PFSK-1 (cell line): Measurements from ENCODE around the gene TCEAL1.

Experiments
- FOXP2 ChIP-seq: optimal IDR thresholded peaks from 2 replicates; pipeline ENCODE3; 2011; ENCODE audit warnings: borderline replicate concordance, control low read depth, inconsistent platforms; ENCODE audit not compliant: insufficient read depth; ENCODE audit errors: extremely low read length, extremely low read depth
- POLR2AphosphoS5 ChIP-seq: IDR thresholded peaks from 2 replicates; pipeline ENCODE4 v1.6.1; 2012; ENCODE audit warnings: low read depth, mild to moderate bottlenecking, control low read depth, low read length, moderate library complexity
- REST ChIP-seq, 2 experiments: IDR thresholded peaks; 2 replicates each; pipeline versions ENCODE4 v1.6.1 to v1.8.0; 2011 to 2012; ENCODE audit warnings: low read depth in 2 of 2, low read length in 2 of 2, control low read depth in 1 of 2, inconsistent platforms in 1 of 2, mild to moderate bottlenecking in 1 of 2, moderate library complexity in 1 of 2; ENCODE audit not compliant: insufficient read depth in 1 of 2
- SIN3A ChIP-seq: IDR thresholded peaks from 2 replicates; pipeline ENCODE4 v1.6.1; 2012; ENCODE audit warnings: mild to moderate bottlenecking, low read length, moderate library complexity, borderline replicate concordance; ENCODE audit not compliant: insufficient read depth
- TAF1 ChIP-seq: IDR thresholded peaks from 2 replicates; pipeline ENCODE4 v1.6.1; 2012; ENCODE audit warnings: low read length, control low read depth, borderline replicate concordance; ENCODE audit not compliant: insufficient read depth

The TCEAL1 gene

GRCh38 chrX:103614999-103615398, 13.8 kb upstream of the TCEAL1 start:
- TF ChIP-seq REST (IDR thresholded peaks at IDR 0.05; ENCODE audit: insufficient read depth in 1 of 2, low read depth in 2 of 2, low read length in 2 of 2): no peak
- no peak for TF ChIP-seq SIN3A
- no peak for TF ChIP-seq TAF1

GRCh38 chrX:103615781-103616371, 12.9 kb upstream of the TCEAL1 start:
- TF ChIP-seq REST (IDR thresholded peaks at IDR 0.05; ENCODE audit: insufficient read depth in 1 of 2, low read depth in 2 of 2, low read length in 2 of 2): no peak
- TF ChIP-seq FOXP2: no peak
- TF ChIP-seq TAF1: no peak
- no peak for TF ChIP-seq SIN3A
- no peak for TF ChIP-seq POLR2AphosphoS5

GRCh38 chrX:103616676-103617186, 12.0 kb upstream of the TCEAL1 start:
- no peak for TF ChIP-seq REST (IDR thresholded peaks at IDR 0.05; ENCODE audit: insufficient read depth in 1 of 2, low read depth in 2 of 2, low read length in 2 of 2)
- TF ChIP-seq SIN3A: no peak

- TF ChIP-seq POLR2AphosphoS5 (no peak), TAF1 (no peak), FOXP2 (no peak), SIN3A (no peak), REST (IDR thresholded peaks at IDR 0.05; ENCODE audit: insufficient read depth in 1 of 2, low read depth in 2 of 2, low read length in 2 of 2) (no peak)
Measured at GRCh38 chrX:103624111-103624510, 4.7 kb upstream of the TCEAL1 start.

GRCh38 chrX:103626855-103627254, 1.9 kb upstream of the TCEAL1 start:
- TF ChIP-seq SIN3A (no peak), TAF1 (no peak), POLR2AphosphoS5 (no peak), REST (IDR thresholded peaks at IDR 0.05; ENCODE audit: insufficient read depth in 1 of 2, low read depth in 2 of 2, low read length in 2 of 2) (no peak), FOXP2 (no peak)
